ENCODE measurements around the gene GSE1.
"Not testable (repeated sequence)": the region's sequence is repeated elsewhere in the genome, so short reads cannot be mapped to it uniquely, and the experiment has no call there.

The GSE1 gene

GRCh38 chr16:85592277-85592676 lies 20.8 kb upstream of the GSE1 start:
- not testable (repeated sequence) for DNase-seq

GRCh38 chr16:85592700-85593493 lies 20.2 kb upstream of the GSE1 start:
- no peak for DNase-seq

DNA sequence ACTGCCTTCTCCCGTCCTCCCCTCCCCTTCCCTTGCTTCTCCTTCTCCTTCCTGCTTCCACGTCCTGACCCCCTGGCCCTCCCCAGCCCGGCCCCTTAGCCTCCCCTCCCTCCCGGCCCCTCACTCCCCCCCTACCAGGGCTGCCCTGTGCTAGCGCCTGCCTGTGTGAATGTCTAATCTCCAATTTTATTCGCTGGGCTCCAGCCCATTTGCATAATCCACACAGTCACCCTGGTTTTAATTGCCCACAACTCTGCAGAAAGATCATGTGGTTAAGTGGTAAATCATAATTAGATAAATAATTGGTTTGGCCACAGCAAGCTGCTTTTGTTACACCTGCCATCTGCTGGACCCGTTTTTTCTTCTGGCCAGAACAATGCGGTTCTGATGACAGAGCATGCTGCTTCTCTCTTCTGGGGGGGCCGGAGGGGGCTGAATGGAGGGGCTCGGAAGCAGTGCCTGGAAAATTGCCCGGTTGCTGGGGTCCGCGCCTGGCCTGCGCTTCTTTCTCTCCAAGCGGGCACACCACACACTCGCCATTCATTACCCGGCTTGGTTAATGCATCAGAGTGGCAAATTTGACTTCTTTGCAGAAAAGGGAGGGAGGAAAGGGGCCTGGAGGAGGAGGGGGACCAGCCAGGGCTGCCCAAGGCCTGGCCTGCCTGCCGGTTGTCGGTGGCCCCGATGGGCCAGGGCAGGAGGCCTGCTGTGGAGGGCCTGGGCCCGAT lies 19.5 kb upstream of the GSE1 start:
- DNase-seq, result no peak

DNA sequence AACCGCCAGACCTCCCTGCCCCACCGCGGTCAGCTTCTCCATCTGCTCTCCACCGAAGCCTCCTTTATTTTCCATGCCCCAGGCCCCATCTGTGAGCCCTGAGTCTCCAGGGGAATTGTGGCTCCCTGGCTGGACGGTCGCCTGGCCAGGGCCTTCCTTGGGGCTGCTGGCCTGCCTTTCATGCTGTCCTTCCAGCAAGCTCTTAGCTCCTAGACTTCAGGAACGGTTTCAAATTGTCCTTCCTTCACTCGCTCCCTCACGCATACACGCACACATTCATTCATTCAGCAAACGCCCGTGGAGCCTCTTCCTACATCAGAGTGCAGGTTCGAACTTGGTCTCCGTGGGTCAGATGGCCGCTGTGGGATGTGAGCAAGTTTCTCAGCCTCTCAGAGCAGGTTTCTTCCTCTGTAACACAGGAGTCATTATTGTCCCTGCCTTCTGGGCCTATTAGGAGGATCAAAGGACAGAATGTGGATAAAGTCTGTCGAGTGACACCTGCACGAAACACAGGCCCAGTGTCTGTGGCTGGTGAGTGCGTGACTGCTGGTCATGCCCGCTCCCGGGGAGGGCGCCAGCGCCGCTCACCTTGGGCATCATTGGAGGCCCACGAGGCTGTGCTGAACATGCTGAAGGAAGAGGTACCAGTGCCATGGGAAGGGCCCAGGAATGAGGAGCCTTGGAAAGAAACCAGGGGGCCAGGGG lies 18.7 kb upstream of the GSE1 start:
- no peak for DNase-seq

DNA sequence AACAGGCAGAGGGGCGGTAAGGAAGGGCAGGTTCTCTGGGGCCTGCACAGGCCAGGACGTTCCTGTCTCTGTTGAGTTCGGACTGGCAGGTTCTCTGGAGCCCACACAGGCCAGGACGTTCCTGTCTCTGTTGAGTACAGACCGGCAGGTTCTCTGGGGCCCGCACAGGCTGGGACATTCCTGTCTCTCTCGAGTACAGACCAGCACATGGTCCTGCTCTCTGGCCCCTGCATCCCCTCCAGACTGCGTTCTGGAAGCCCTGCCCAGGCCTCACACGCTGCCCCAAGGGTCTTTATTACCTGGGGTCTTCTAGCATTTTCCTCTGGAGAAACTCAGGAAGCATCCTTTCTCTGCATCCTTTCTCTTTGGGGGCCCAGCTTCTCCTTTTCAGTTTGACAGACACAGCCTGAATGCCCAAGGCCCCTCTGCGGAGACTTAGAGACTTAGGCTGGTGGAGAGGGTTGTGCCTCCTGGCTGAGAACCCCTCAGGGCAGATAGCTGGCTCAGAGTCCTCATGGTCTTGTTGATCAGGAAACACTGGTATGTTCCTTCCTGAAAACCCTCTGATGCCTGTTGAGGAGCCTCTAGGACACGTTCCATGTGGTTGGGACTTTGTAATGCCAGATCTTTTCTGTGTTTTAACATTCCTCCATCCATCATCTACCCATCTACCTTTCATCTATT lies 18.0 kb upstream of the GSE1 start:
- no peak for DNase-seq

DNA sequence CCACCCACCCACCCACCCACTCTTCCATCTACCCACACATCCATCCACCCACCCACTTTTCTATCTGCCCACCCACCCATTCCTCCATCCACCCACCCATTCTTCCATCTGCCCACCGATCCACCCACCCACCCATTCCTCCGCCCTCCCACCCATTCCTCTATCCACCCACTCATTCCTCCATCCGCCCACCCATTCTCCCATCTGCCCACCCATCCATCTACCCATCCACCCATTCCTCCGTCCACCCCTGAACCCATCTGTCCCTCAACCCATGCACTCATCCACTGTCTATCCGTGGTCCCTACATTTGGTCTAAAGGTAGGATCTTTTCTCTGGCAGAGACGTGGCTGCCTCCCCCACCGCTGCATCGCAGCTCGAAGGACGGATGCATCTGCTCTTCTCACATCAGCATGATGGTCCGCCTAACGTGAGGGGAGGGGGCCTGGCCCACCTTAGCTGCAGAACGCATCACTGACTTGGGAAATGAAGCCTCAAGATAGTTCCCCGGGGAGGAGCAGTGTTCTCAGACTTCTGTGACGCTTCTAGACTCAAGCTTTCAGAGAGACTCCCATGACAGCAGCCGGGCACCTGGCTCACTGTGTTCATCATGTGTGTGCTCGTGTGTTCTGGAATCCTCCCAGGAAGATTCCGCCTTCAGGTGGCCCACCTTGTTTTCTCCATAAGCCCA lies 17.2 kb upstream of the GSE1 start:
- no peak for DNase-seq

- no peak for DNase-seq
Observed at GRCh38 chr16:85598141-85598540, 15.0 kb upstream of the GSE1 start.

DNA sequence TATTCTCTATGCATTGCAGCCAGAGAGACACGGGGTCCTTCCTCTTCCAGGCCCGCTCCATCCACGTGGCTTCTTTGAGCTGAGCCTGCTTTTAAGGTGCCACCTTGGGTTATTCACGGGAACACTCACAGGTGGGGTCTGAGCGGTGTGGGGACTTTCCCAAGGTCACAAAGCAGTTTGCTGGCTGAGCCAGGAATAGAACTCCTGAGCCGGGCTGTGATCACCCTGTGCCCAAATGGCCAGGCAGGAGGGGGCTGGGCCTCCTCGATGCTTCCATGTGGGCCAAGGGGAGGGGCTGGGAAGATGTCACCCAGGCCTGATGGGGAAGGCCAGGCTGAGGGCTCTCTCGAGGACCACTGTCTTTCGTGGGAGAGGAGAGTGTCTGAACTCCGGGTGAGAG lies 13.0 kb upstream of the GSE1 start:
- DNase-seq, result no peak

GRCh38 chr16:85600530-85601271 lies 12.4 kb upstream of the GSE1 start:
- DNase-seq, result no peak

- no peak for DNase-seq
Observed at GRCh38 chr16:85601272-85601639, 11.9 kb upstream of the GSE1 start.

- DNase-seq, result no peak
Observed at GRCh38 chr16:85601730-85602401, 11.3 kb upstream of the GSE1 start.

GRCh38 chr16:85602402-85603202 lies 10.5 kb upstream of the GSE1 start:
- DNase-seq, result no peak

- DNase-seq, result no peak
Observed at GRCh38 chr16:85603203-85603755, 9.8 kb upstream of the GSE1 start.

DNA sequence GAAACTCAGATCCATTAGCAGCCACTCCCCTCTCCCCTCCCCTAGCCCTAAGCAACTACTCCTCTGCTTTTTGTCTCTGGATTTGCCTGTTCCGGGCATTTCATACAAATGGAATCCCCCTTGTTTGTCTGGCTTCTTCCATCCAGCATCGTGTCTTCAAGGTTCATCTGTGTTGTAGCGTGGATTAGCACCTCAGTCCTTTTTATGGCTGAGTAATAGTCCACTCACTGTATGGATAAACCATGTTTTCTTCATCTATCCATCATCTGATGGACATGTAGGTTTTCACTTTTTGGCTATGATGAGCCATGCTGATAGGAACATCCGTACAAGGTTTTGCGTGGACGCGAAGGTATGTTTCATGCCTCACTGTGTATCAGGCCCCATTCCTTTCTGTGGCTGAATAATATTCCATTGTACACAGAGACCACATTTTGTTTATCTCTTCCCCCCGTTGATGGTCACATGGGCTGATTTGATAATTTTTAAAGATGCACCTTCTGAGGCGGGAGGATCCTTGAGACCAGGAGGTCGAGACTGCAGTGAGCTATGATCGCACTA lies 8.9 kb upstream of the GSE1 start:
- no peak for DNase-seq

- DNase-seq, result no peak
Observed at GRCh38 chr16:85605051-85605911, 7.8 kb upstream of the GSE1 start.

DNA sequence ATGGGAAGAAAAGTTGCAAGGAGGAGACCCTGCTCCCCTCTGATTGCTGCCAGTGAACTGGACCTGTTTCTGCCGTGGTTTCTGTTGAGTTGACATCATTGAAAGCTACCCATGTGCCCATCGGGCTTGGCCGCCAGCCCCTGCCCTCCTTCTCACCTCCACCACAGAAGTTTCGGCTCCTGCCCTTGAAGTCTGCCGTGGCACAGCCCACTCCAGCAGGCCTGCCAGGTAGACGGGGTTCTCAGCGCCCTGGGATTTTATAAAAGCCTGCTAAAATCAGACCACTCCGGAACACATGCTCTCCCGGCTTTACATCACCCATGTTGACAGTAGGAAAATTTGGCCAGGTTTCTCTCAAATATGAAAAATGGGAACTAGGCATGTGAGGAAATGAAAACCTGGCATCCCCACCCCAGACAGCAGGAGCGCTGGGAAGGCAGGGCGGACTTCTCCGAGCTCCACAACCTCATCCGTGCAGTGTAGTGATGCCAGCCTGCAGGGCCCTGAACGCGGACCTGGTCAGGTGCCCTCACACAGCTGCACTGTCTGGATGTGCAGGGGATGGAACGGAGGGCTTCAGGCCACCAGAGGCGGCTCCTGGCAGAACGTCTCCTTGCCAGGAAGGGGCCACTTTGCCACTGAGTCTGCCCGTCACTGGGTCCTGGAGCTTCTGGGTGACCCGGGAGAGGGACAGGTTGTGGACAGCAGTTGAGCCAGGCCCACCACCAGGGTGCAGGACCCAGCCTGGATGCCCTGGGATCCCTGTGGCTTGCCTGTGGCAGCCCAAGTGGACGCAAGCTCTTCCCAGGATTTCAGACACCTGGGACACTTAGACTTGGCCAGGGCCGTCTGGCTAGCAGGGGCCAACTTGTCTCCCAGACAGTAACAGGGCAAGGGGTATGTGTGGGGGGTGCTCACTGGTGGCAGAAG lies 6.9 kb upstream of the GSE1 start:
- no peak for DNase-seq

DNA sequence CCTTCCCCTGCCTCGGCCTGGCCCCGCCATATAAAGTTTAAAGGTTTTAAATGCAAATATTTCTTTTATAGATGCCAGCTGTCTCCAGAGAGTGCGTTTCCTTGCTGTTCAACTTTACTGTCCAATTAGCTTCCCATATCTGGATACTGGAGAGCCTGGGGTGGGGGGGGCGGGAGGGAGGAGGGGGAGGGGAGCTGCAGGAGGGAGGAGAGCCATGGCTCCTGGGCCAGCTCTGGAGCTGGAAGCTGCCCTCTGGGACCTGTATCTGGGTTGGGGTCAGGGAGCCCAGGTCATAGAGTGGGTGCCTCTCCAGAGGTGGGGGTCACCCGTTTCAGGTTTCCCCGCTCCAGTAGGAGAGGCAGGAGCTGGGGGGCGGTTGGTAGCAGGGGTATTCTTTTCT lies 6.2 kb upstream of the GSE1 start:
- no peak for DNase-seq
